GM12873 (cell line): ENCODE measurements around the gene SREBF1.

Source experiments
- CTCF ChIP-seq: IDR thresholded peaks from 2 replicates; pipeline ENCODE4 v1.5.1; 2012; ENCODE audit warnings: low read depth, mild to moderate bottlenecking, moderate library complexity, low read length, control low read depth; ENCODE audit not compliant: insufficient read depth; ENCODE audit errors: missing control alignments

Gene SREBF1

GRCh38 chr17:17781591-17782496 is 54.9 kb downstream of the SREBF1 start:
- no peak for TF ChIP-seq CTCF

GRCh38 chr17:17780922-17781590 is 55.7 kb downstream of the SREBF1 start:
- TF ChIP-seq CTCF: no peak

GRCh38 chr17:17779015-17779611 is 57.7 kb downstream of the SREBF1 start:
- no peak for TF ChIP-seq CTCF

GRCh38 chr17:17778308-17779014 is 58.3 kb downstream of the SREBF1 start:
- no peak for TF ChIP-seq CTCF

GRCh38 chr17:17776889-17777288 is 59.9 kb downstream of the SREBF1 start:
- TF ChIP-seq CTCF: no peak

- TF ChIP-seq CTCF: no peak
Measured at GRCh38 chr17:17774009-17774881, 62.5 kb downstream of the SREBF1 start.
